Esophagus squamous epithelium (tissue), 4 donors: ENCODE measurements around the gene BTAF1.

Experiments
- POLR2A ChIP-seq, 4 donors: fragments of 450-650 bp; IDR thresholded peaks; one replicate each; pipeline ENCODE4 v1.6.1; 2017; ENCODE audit warnings: antibody characterized with exemption in 4 of 4, mild to moderate bottlenecking in 4 of 4, moderate library complexity in 3 of 4
- TF ChIP-seq, protein P1 (sequence below), 6 experiments: fragments of 450-650 bp in 4 of 6; fragments of 200-600 bp in 2 of 6; sonication (generic) in 2 of 6; IDR thresholded peaks; one replicate each; pipeline ENCODE4 v1.5.1; 2016 to 2019; ENCODE audit warnings: antibody characterized with exemption in 6 of 6, mild to moderate bottlenecking in 4 of 6, moderate library complexity in 4 of 6

GRCh38 chr10:91975438-91975837 is 51.9 kb downstream of the BTAF1 start:
- TF ChIP-seq, protein P1, sequence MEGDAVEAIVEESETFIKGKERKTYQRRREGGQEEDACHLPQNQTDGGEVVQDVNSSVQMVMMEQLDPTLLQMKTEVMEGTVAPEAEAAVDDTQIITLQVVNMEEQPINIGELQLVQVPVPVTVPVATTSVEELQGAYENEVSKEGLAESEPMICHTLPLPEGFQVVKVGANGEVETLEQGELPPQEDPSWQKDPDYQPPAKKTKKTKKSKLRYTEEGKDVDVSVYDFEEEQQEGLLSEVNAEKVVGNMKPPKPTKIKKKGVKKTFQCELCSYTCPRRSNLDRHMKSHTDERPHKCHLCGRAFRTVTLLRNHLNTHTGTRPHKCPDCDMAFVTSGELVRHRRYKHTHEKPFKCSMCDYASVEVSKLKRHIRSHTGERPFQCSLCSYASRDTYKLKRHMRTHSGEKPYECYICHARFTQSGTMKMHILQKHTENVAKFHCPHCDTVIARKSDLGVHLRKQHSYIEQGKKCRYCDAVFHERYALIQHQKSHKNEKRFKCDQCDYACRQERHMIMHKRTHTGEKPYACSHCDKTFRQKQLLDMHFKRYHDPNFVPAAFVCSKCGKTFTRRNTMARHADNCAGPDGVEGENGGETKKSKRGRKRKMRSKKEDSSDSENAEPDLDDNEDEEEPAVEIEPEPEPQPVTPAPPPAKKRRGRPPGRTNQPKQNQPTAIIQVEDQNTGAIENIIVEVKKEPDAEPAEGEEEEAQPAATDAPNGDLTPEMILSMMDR (IDR thresholded peaks at IDR 0.05): no peak
- TF ChIP-seq POLR2A (IDR thresholded peaks at IDR 0.05): no peak
